Measurements from ENCODE around the gene PTPRN2.

GRCh38 chr7:158314394-158314793 is 273.2 kb downstream of the PTPRN2 start:
- no peak for TF ChIP-seq SP2 (IDR thresholded peaks at IDR 0.05; ENCODE audit: extremely low read depth, low read depth, low read length, poor library complexity, severe bottlenecking)
- no peak for TF ChIP-seq ZNF133 (CRISPR knock-in tag; IDR thresholded peaks at IDR 0.05)
- TF ChIP-seq FOXP1 (CRISPR knock-in tag; IDR thresholded peaks at IDR 0.05) = no peak
- TF ChIP-seq HDAC2 (IDR thresholded peaks at IDR 0.05) = no peak
- no peak for TF ChIP-seq ZFP91 (CRISPR knock-in tag; IDR thresholded peaks at IDR 0.05)
